LNCaP clone FGC (cell line): ENCODE data around the gene MIEN1.
"Not testable (repeated sequence)": the region's sequence is repeated elsewhere in the genome, so short reads cannot be mapped to it uniquely, and the experiment has no call there.

Source experiments
- DNase-seq: peaks from one replicate; pipeline ENCODE4 v3.0.0-alpha.2; 2011; ENCODE audit warnings: low read depth
- H3K4me3 ChIP-seq: 2 replicates; pipeline ENCODE4 v1.5.1; 2011; ENCODE audit warnings: mild to moderate bottlenecking, low read depth, low read length, control low read depth
- TF ChIP-seq, protein P1 (sequence below): IDR thresholded peaks from 2 replicates; pipeline ENCODE4 v1.5.1; 2012; ENCODE audit warnings: mild to moderate bottlenecking; ENCODE audit not compliant: control insufficient read depth, insufficient read depth; ENCODE audit errors: extremely low read depth

The MIEN1 gene

DNA sequence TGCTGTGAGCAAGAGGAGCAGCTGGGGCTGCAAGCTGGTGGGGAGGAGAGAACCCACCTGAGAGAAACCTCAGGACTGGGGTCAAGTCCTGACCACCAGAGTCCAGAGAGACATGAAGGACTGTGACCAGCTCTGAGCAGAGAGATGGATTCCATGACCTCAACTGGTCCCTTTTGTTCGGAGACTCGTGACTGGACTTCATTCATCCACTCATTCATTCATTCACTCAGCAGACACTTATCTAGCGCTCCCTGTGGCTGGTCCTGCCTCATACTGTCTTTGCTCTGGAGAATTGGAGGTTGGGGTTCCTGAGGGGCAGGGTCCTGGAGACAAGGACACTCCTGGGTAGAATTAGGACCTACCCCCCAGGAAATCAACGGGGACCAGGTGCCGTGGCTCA is 26.4 kb downstream of the MIEN1 start:
- no peak for DNase-seq
- peak overlapping the region; percentile 32 for H3K4me3 ChIP-seq

DNA sequence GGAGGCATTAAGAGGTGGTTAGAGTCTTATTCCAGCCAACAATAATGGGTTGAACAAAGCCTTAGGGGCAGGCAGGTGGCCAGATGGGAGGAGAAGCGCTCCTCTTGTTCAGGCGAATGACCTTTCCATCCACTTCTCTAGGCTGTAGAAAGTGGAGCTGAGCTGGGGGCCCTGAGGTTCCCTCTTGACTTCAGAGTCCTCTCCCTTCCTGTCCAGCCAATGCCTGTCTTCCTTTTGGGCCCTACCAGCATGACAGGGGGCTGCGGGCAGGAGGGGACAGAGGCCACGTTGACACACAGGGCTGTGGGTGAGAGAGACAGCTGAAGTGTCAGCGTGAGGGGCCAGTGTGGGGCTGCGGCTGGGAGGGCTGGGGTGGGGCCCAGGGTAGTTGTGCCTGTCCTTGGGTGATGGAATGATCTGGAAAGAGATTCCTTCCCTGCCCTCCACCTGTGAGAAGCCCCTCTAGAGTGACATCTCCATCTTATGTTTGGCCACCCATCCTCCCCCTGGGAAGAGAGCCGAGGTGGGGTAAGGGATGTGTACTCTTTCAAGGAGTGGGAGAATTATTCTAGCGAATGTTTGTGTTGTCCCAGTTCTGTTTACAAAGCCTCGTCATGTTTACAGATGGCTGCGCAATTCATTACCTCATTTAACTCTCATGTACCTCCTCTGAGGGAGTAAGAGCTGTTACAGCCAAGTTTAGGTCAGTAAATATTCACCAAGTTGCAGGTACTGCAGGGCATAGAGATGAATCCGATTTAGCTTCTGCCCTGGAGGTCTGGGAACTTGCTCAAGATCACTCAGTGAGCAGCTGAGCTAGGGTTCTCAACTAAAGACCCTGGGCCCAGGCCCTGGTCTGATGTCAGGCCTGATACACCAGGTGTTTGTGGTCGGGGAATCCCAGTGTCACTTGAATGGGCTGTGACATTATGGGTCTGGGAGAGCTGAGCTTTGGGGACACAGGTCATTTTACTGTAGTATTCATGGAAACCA is 27.1 kb downstream of the MIEN1 start:
- TF ChIP-seq, protein P1, sequence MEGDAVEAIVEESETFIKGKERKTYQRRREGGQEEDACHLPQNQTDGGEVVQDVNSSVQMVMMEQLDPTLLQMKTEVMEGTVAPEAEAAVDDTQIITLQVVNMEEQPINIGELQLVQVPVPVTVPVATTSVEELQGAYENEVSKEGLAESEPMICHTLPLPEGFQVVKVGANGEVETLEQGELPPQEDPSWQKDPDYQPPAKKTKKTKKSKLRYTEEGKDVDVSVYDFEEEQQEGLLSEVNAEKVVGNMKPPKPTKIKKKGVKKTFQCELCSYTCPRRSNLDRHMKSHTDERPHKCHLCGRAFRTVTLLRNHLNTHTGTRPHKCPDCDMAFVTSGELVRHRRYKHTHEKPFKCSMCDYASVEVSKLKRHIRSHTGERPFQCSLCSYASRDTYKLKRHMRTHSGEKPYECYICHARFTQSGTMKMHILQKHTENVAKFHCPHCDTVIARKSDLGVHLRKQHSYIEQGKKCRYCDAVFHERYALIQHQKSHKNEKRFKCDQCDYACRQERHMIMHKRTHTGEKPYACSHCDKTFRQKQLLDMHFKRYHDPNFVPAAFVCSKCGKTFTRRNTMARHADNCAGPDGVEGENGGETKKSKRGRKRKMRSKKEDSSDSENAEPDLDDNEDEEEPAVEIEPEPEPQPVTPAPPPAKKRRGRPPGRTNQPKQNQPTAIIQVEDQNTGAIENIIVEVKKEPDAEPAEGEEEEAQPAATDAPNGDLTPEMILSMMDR = no peak
- peak; percentile 98 for DNase-seq
- H3K4me3 ChIP-seq = peak overlapping the region; percentile 90

More for the DNA sequence above, 26.4 kb downstream of the MIEN1 start:
- TF ChIP-seq, protein P1 = no peak

DNA sequence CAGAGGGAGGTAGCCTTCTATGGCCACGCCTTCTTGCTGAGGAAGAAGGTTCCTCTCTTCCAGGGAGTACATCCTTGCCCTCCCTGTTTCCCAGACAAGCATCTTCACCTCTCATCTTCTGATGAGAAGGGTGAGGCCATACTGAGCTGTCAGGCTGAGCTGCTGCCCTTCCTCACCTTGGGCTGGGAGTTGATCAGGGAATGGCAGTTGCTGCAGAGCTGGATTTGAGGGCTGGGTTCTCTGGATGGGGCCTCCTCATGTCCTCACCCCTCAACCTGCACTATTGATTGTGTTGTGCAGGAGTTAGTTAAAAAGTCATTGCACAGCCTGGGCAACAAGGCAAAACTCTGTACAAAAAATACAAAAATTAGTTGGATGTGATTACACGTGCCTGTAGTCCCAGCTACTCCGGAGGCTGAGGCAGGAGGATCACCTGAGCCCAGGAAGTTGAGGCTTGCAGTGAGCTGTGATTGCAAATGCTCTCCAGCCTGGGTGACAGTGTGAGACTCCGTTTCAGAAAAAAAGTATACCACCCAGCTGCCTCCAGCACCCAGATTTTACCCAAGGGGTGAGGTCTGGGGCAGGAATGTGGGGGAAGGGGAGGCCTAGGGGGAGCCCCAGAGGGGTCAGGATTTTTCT is 28.4 kb downstream of the MIEN1 start:
- TF ChIP-seq, protein P1 = no peak
- H3K4me3 ChIP-seq = peak overlapping the region; percentile 90
- DNase-seq = no peak

DNA sequence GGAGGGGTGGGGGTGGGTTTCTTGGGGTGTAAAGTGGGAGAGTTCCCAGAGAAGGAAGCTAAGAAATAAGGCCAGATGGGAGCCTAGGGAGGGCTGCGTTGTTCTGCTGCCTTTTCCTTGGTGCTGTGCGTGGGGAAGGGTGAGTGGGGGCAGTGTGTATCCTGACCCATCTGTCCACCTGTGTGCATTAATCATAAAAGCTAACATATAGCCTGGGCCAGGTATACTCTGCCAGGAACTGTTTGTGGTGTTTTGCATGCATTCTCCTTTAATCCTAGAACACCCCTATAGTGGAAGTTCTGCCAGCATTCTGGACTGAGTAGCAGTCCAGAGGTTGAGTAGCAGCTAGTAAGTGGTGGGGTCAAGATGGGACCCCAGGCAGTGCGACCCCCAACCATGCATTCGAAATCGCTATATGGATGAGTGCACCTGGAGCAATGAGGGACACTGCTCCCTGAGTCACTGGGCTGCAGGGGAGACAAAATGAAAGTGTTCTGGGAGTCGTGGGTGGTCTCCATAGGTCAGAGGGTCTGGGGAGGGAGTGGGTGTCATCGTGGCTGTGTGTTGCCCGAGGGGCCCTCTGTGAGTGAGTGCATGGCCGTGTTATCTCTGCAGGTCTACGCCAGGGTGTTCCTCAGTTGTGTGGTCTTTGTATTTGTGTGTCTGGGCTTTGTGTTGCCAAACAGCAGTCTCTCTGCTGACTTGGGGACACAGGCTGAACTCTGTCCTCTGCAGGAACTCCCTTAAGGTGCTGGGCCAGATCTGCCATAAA is 29.1 kb downstream of the MIEN1 start:
- TF ChIP-seq, protein P1 = no peak
- no peak for DNase-seq

DNA sequence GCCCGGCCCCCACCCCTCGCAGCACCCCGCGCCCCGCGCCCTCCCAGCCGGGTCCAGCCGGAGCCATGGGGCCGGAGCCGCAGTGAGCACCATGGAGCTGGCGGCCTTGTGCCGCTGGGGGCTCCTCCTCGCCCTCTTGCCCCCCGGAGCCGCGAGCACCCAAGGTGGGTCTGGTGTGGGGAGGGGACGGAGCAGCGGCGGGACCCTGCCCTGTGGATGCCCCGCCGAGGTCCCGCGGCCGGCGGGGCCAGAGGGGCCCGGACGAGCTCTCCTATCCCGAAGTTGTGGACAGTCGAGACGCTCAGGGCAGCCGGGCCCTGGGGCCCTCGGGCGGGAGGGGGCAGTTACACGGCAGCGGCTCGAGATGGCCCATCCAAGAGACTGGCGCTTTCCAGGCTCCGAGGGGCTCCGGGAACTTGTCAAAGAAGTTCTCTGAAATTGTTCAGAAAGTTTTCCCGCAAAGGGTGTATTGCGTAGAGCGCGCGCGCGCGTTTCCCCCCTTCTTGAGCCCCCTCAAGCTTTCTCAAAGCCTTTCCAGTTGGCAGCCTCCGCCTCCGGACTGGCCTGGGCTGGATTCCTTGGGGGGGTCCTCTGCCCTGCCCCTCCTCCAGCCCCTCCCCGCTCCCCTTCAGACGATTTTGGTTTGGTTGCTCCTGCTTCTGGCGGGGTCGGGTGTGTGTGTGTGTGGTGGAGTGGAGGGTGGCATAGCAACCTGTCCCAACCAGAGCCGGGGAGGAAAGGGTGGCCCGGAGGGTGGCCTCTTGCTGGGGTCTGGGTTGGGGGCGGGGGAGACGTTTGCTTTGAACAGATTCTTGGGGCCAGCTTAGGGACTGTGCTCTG is 30.0 kb downstream of the MIEN1 start:
- no peak for DNase-seq
- H3K4me3 ChIP-seq = peak overlapping the region; percentile 90
- TF ChIP-seq, protein P1 = no peak

More for the DNA sequence above, 29.1 kb downstream of the MIEN1 start:
- H3K4me3 ChIP-seq = peak overlapping the region; percentile 90

DNA sequence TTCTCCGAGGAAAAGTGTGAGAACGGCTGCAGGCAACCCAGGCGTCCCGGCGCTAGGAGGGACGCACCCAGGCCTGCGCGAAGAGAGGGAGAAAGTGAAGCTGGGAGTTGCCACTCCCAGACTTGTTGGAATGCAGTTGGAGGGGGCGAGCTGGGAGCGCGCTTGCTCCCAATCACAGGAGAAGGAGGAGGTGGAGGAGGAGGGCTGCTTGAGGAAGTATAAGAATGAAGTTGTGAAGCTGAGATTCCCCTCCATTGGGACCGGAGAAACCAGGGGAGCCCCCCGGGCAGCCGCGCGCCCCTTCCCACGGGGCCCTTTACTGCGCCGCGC is 30.5 kb downstream of the MIEN1 start, which contains the start of gene ERBB2:
ERBB2 (plus strand) TSS at position 247 of the 330 bp plus-strand sequence. CDS start 175 bp downstream, outside the sequence.
- H3K4me3 ChIP-seq = peak within 1 kb of the TSS; percentile 90
- peak; percentile 68 for DNase-seq
- TF ChIP-seq, protein P1 = no peak

DNA sequence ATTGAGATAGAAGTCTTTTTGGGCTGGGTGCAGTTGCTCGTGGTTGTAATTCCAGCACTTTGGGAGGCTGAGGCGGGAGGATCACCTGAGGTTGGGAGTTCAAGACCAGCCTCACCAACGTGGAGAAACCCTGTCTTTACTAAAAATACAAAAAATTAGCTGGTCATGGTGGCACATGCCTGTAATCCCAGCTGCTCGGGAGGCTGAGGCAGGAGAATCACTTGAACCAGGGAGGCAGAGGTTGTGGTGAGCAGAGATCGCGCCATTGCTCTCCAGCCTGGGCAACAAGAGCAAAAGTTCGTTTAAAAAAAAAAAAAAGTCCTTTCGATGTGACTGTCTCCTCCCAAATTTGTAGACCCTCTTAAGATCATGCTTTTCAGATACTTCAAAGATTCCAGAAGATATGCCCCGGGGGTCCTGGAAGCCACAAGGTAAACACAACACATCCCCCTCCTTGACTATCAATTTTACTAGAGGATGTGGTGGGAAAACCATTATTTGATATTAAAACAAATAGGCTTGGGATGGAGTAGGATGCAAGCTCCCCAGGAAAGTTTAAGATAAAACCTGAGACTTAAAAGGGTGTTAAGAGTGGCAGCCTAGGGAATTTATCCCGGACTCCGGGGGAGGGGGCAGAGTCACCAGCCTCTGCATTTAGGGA is 31.0 kb downstream of the MIEN1 start:
- peak overlapping the region; percentile 90 for H3K4me3 ChIP-seq
- not testable (repeated sequence) for DNase-seq
